ENCODE measurements around the gene UXT. TPM values are rescaled to one million over a fixed set of nuclear protein-coding genes. Genes with fewer than 3 reads are reported as not detected.

Gene UXT
- total and polyA plus RNA-seq, 2 experiments from 2014 or later, result 58.4 to 141 TPM

GRCh38 chrX:47623540-47624027 lies 35.4 kb downstream of the UXT start:
- H3F3A ChIP-seq (replicated peaks; ENCODE audit: low read depth), result no peaks in the 10 kb centered on the region
- H4K20me1 ChIP-seq (replicated peaks; ENCODE audit: insufficient read depth), result no peaks in the 10 kb centered on the region
- peak overlapping the region; percentile 72 for H3K4me2 ChIP-seq
- DNase-seq (ENCODE audit: low spot score) (peak; percentile 90), ATAC-seq (peak; percentile 88)
- no peaks in the 10 kb centered on the region for H3K4me1 ChIP-seq (ENCODE audit: insufficient read depth)
- Mint-ChIP-seq H3K9me3 (no peaks in the 10 kb centered on the region), H3K27me3 (ENCODE audit: insufficient read depth, low read depth, poor library complexity) (peaks cover 10% of the 10 kb centered on the region), H3K4me1 (peaks cover 25% of the 10 kb centered on the region), H3K27ac (peak overlapping the region; percentile 90), H3K36me3 (ENCODE audit: low read depth) (no peaks in the 10 kb centered on the region), H3K4me3 (peak overlapping the region; percentile 74)
- H3K4me3 ChIP-seq, result peak overlapping the region; percentile 48
- H3K9me2 ChIP-seq (ENCODE audit: insufficient read depth), result no peaks in the 10 kb centered on the region
- H2AFZ ChIP-seq, result peak overlapping the region; percentile 40; the same call in 1 of the 2 replicates
- H3K27ac ChIP-seq (ENCODE audit: low read depth), result no peak overlapping the region
- TF ChIP-seq, protein P1, sequence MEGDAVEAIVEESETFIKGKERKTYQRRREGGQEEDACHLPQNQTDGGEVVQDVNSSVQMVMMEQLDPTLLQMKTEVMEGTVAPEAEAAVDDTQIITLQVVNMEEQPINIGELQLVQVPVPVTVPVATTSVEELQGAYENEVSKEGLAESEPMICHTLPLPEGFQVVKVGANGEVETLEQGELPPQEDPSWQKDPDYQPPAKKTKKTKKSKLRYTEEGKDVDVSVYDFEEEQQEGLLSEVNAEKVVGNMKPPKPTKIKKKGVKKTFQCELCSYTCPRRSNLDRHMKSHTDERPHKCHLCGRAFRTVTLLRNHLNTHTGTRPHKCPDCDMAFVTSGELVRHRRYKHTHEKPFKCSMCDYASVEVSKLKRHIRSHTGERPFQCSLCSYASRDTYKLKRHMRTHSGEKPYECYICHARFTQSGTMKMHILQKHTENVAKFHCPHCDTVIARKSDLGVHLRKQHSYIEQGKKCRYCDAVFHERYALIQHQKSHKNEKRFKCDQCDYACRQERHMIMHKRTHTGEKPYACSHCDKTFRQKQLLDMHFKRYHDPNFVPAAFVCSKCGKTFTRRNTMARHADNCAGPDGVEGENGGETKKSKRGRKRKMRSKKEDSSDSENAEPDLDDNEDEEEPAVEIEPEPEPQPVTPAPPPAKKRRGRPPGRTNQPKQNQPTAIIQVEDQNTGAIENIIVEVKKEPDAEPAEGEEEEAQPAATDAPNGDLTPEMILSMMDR (conservative IDR thresholded peaks at IDR 0.05; ENCODE audit: low read depth in 2 of 2), result no peak
- TF ChIP-seq EZH2 (IDR thresholded peaks at IDR 0.05; ENCODE audit: low read depth, unreplicated experiment), result no peak
- no peak for TF ChIP-seq REST (IDR thresholded peaks at IDR 0.05; ENCODE audit: unreplicated experiment)
- no peak for TF ChIP-seq ZNF462 (CRISPR knock-in tag; IDR thresholded peaks at IDR 0.05)
- TF ChIP-seq ETS1 (IDR thresholded peaks at IDR 0.05), result no peak
- TF ChIP-seq NANOG (IDR thresholded peaks at IDR 0.05; ENCODE audit: borderline replicate concordance), result no peak
- no peak for TF ChIP-seq ZNF331 (CRISPR knock-in tag; IDR thresholded peaks at IDR 0.05; ENCODE audit: low read depth)
- peak; percentile 43; the same call in 1 of the 2 replicates for TF ChIP-seq POLR2AphosphoS5 (IDR thresholded peaks at IDR 0.05; ENCODE audit: low read depth)
- H3K36me3 ChIP-seq (ENCODE audit: insufficient read depth), result no peaks in the 10 kb centered on the region
- H3K27me3 ChIP-seq (ENCODE audit: insufficient read depth), result no peaks in the 10 kb centered on the region
- no peaks in the 10 kb centered on the region for H3K79me2 ChIP-seq (replicated peaks; ENCODE audit: insufficient read depth)
